Suprapubic skin (tissue), 4 donors: ENCODE data around the gene JUNB.

Source experiments
- CTCF ChIP-seq, 2 donors: fragments of 200-600 bp in 1 of 2; fragments of 450-650 bp in 1 of 2; sonication (generic) in 1 of 2; IDR thresholded peaks; one replicate each; pipeline ENCODE4 v1.5.1; 2016 to 2019; ENCODE audit warnings: antibody characterized with exemption in 2 of 2, mild to moderate bottlenecking in 1 of 2, moderate library complexity in 1 of 2
- EP300 ChIP-seq: sonication (generic); formaldehyde crosslinking; IDR thresholded peaks from one replicate; pipeline ENCODE4 v1.6.1; 2017; ENCODE audit warnings: antibody characterized with exemption
- POLR2A ChIP-seq, 2 donors: fragments of 450-650 bp; IDR thresholded peaks; one replicate each; pipeline ENCODE4 v1.6.1; 2017; ENCODE audit warnings: antibody characterized with exemption in 2 of 2, mild to moderate bottlenecking in 2 of 2, moderate library complexity in 2 of 2
- POLR2AphosphoS5 ChIP-seq, 3 donors: sonication (generic); formaldehyde crosslinking; IDR thresholded peaks; one replicate each; pipeline ENCODE4 v1.6.1; 2017; ENCODE audit warnings: antibody characterized with exemption in 3 of 3

GRCh38 chr19:12786952-12787351 lies 4.3 kb upstream of the JUNB start:
- TF ChIP-seq POLR2A (IDR thresholded peaks at IDR 0.05) (no peak), CTCF (IDR thresholded peaks at IDR 0.05) (no peak), EP300 (no peak), POLR2AphosphoS5 (IDR thresholded peaks at IDR 0.05) (no peak)
